SU-DHL-6 (cell line): ENCODE measurements around the gene CDK5RAP3.

Source experiments
- H2AFZ ChIP-seq: fragments of 200-600 bp; sonication (generic); 2 replicates; pipeline ENCODE4 v1.6.1; 2014; ENCODE audit warnings: low read depth, mild to moderate bottlenecking, moderate library complexity, mixed read lengths, antibody characterized with exemption, low read length; ENCODE audit not compliant: severe bottlenecking
- H3F3A ChIP-seq: fragments of 200-600 bp; shearing (Covaris generic); 2 replicates; pipeline ENCODE4 v1.6.0; 2016; ENCODE audit warnings: antibody characterized with exemption, mild to moderate bottlenecking; ENCODE audit not compliant: insufficient read depth
- H3K27ac ChIP-seq: fragments of 200-600 bp; sonication (generic); 2 replicates; pipeline ENCODE4 v1.5.1; 2016; ENCODE audit warnings: low read depth, mild to moderate bottlenecking, low read length, moderate library complexity, mixed read lengths
- H3K27me3 ChIP-seq: fragments of 200-600 bp; sonication (generic), shearing (Covaris generic); 2 replicates; pipeline ENCODE4 v1.6.0; 2014; ENCODE audit warnings: mild to moderate bottlenecking, low read length
- H3K36me3 ChIP-seq: fragments of 200-600 bp; sonication (generic); 2 replicates; pipeline ENCODE4 v1.6.1; 2014; ENCODE audit warnings: mild to moderate bottlenecking, low read length, mixed read lengths
- H3K4me2 ChIP-seq: fragments of 300-600, 200-600 bp; shearing (Covaris generic), sonication (generic); 2 replicates; pipeline ENCODE4 v1.6.0; 2014; ENCODE audit warnings: low read length, low read depth, mild to moderate bottlenecking; ENCODE audit not compliant: poor library complexity, severe bottlenecking
- H3K4me3 ChIP-seq: fragments of 200-600 bp; sonication (generic); 2 replicates; pipeline ENCODE4 v1.5.1; 2014; ENCODE audit warnings: antibody characterized with exemption, low read length, mild to moderate bottlenecking, mixed read lengths; ENCODE audit not compliant: insufficient read depth, poor library complexity, severe bottlenecking
- H3K79me2 ChIP-seq: fragments of 200-600 bp; sonication (generic); 2 replicates; pipeline ENCODE4 v1.6.1; 2014; ENCODE audit warnings: mild to moderate bottlenecking, low read length, moderate library complexity; ENCODE audit not compliant: insufficient read depth
- H3K9ac ChIP-seq: fragments of 200-600 bp; sonication (generic); 2 replicates; pipeline ENCODE4 v1.7.0; 2014; ENCODE audit warnings: mild to moderate bottlenecking, low read length
- H3K9me2 ChIP-seq: fragments of 200-600 bp; sonication (generic); replicated peaks from 2 replicates; pipeline ENCODE4 v1.6.1; 2014; ENCODE audit warnings: low read length; ENCODE audit not compliant: insufficient read depth
- H3K9me3 ChIP-seq: fragments of 200-600 bp; sonication (generic); 2 replicates; pipeline ENCODE4 v1.6.1; 2014; ENCODE audit warnings: low read length, mixed read lengths; ENCODE audit not compliant: insufficient read depth
- H4K20me1 ChIP-seq: fragments of 200-600 bp; sonication (generic); 2 replicates; pipeline ENCODE4 v1.6.1; 2014; ENCODE audit warnings: low read depth, mild to moderate bottlenecking, antibody characterized with exemption, low read length, moderate library complexity, mixed read lengths
- CTCF ChIP-seq: fragments of 200-600 bp; sonication (generic); IDR thresholded peaks from one replicate; pipeline ENCODE4 v1.5.1; 2017; ENCODE audit warnings: antibody characterized with exemption, mild to moderate bottlenecking, low read length, moderate library complexity; ENCODE audit not compliant: insufficient read depth, poor library complexity, severe bottlenecking
- EZH2phosphoT487 ChIP-seq: fragments of 200-600 bp; sonication (generic), shearing (Covaris generic); conservative IDR thresholded peaks from 2 replicates; pipeline ENCODE4 v1.6.1; 2018; ENCODE audit warnings: mild to moderate bottlenecking, antibody characterized with exemption, low read length, moderate library complexity, mixed read lengths

Gene CDK5RAP3

GRCh38 chr17:48004983-48005382 lies 34.1 kb downstream of the CDK5RAP3 start:
- no peaks in the 10 kb centered on the region for H3F3A ChIP-seq
- H3K9me2 ChIP-seq, result no peaks in the 10 kb centered on the region
- no peaks in the 10 kb centered on the region for H3K79me2 ChIP-seq
- no peak overlapping the region for H3K4me3 ChIP-seq
- H4K20me1 ChIP-seq, result no peaks in the 10 kb centered on the region
- no peak overlapping the region for H3K4me2 ChIP-seq
- H3K9ac ChIP-seq, result no peak overlapping the region
- H3K27me3 ChIP-seq, result no peaks in the 10 kb centered on the region
- H3K9me3 ChIP-seq, result no peaks in the 10 kb centered on the region
- no peak overlapping the region for H2AFZ ChIP-seq
- H3K36me3 ChIP-seq, result no peaks in the 10 kb centered on the region
- TF ChIP-seq EZH2phosphoT487, result no peak
- no peak for TF ChIP-seq CTCF
- no peak overlapping the region for H3K27ac ChIP-seq

DNA sequence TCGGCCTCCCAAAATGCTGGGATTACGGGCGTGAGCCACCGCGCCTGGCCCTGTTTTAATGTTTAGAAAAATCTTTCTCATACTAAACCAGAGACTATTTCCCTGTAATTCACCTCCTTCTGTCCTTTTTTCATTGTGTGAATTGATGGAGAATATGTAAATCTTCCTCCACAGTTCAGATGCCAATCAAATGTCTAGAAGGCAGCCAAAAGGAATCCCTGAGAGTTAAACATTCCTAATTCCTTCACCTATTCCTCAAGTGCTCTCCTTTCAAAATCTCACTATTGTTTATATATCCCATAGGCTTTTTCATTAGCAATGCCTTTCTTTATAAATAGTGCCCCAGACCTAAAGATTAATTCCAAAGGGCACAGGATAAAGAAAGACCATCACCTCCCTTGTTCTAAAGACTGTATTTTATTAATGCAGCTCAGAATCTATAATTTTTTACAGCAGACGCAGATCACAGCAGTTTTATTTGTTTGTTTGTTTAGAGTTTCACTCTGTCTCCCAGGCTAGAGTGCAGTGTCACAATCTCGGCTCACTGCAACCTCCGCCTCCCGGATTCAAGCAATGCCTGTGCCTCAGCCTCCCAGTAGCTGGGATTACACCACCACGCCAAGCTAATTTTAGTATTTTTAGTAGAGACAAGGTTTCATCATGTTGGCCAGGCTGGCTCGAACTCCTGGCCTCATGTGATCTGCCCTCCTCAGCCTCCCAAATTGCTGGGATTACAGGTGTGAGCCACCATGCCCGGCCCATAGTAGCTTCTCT lies 36.2 kb downstream of the CDK5RAP3 start:
- H3K9me3 ChIP-seq, result no peaks in the 10 kb centered on the region
- H3K27me3 ChIP-seq, result no peaks in the 10 kb centered on the region

DNA sequence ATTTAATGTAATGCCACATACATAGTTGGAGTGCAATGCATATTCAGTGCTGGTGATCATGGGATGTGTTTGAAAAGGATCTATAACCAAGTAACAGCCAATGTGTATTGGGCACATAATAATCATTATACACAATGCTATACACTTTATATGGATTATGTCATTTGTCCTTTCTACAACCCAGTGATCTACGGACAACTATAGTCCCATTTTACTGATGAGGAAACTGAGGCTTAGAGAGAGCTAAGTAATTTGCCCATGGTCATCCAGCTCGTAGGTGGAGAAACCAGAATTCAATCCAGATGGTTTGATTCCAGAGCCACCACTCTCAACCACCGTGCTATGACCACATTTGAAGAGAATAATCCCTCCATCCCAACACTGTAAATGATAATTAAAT lies 39.3 kb downstream of the CDK5RAP3 start:
- H3K9me2 ChIP-seq, result no peaks in the 10 kb centered on the region
- no peak overlapping the region for H3K4me2 ChIP-seq
- H3K27ac ChIP-seq, result no peak overlapping the region
- H3K27me3 ChIP-seq, result no peaks in the 10 kb centered on the region
- H3K9ac ChIP-seq, result no peak overlapping the region
- no peak overlapping the region for H2AFZ ChIP-seq
- no peaks in the 10 kb centered on the region for H4K20me1 ChIP-seq
- H3K9me3 ChIP-seq, result no peaks in the 10 kb centered on the region
- no peaks in the 10 kb centered on the region for H3K79me2 ChIP-seq
- H3K4me3 ChIP-seq, result no peak overlapping the region
- 0 out of 2 replicates have a peak, but pooled peaks cover 3% of the 10 kb centered on the region for H3F3A ChIP-seq
- TF ChIP-seq EZH2phosphoT487 (no peak), CTCF (no peak)
- H3K36me3 ChIP-seq, result no peaks in the 10 kb centered on the region

More for the DNA sequence above, 36.2 kb downstream of the CDK5RAP3 start:
- no peak overlapping the region for H3K4me3 ChIP-seq
- TF ChIP-seq CTCF (no peak), EZH2phosphoT487 (no peak)
- H3F3A ChIP-seq, result 0 out of 2 replicates have a peak, but pooled peaks cover 3% of the 10 kb centered on the region
- no peak overlapping the region for H3K9ac ChIP-seq
- H4K20me1 ChIP-seq, result no peaks in the 10 kb centered on the region
- H3K79me2 ChIP-seq, result no peaks in the 10 kb centered on the region
- H2AFZ ChIP-seq, result no peak overlapping the region
- no peak overlapping the region for H3K27ac ChIP-seq
- no peaks in the 10 kb centered on the region for H3K36me3 ChIP-seq
- no peak overlapping the region for H3K4me2 ChIP-seq
- no peaks in the 10 kb centered on the region for H3K9me2 ChIP-seq
